ENCODE data around the gene ELP4.
A peak's percentile ranks its signal among the peaks of the same experiment; 100 is the strongest.

The ELP4 gene

GRCh38 chr11:31802990-31803812, 293.6 kb downstream of the ELP4 start:
- no peak for DNase-seq

- DNase-seq = no peak
These were observed 294.3 kb downstream of the ELP4 start for GRCh38 chr11:31803813-31804311.

- no peak for DNase-seq
These were observed 294.9 kb downstream of the ELP4 start for GRCh38 chr11:31804312-31805036.

GRCh38 chr11:31805037-31805628, 295.6 kb downstream of the ELP4 start:
- DNase-seq = no peak

- DNase-seq = no peak
These were observed 296.1 kb downstream of the ELP4 start for GRCh38 chr11:31805629-31806185.

- DNase-seq = no peak
These were observed 296.8 kb downstream of the ELP4 start for GRCh38 chr11:31806186-31806927.

- DNase-seq = no peak
These were observed 297.6 kb downstream of the ELP4 start for GRCh38 chr11:31806928-31807798.

GRCh38 chr11:31807799-31808667, 298.5 kb downstream of the ELP4 start:
- no peak for DNase-seq

- DNase-seq = no peak
These were observed 299.4 kb downstream of the ELP4 start for GRCh38 chr11:31808721-31809540.

GRCh38 chr11:31809541-31809856, 299.9 kb downstream of the ELP4 start:
- no peak for DNase-seq

- DNase-seq = no peak
These were observed 300.6 kb downstream of the ELP4 start for GRCh38 chr11:31809857-31810778.

- DNase-seq = peak; percentile 22
These were observed 301.4 kb downstream of the ELP4 start, which contains the start of gene PAX6 for GRCh38 chr11:31810779-31811647. Gene PAX6 (minus strand): TSS chr11:31811322. CDS start chr11:31806411, 4,911 bp downstream.

- DNase-seq = no peak
These were observed 303.1 kb downstream of the ELP4 start for GRCh38 chr11:31812383-31813381.

- DNase-seq = no peak
These were observed 304.0 kb downstream of the ELP4 start for GRCh38 chr11:31813391-31814175.

- no peak for DNase-seq
These were observed 304.8 kb downstream of the ELP4 start for GRCh38 chr11:31814176-31814868.

Data from CD4-positive, alpha-beta T cell treated with Interleukin-6 for 4 hours (primary cell).